Measurements from ENCODE around the gene MACF1.

DNA sequence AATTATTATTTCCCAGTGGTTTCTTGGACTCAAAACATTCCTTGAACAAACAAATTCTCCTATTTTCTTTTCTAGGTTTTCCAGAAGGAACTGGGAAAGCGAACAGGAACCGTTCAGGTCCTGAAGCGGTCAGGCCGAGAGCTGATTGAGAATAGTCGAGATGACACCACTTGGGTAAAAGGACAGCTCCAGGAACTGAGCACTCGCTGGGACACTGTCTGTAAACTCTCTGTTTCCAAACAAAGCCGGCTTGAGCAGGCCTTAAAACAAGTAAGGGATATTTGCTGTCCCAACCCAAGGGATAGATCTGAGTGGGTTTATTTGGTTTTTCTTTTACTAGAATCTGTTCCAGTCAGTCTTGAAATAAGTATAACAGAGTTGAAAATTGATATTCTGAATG lies 247.6 kb downstream of the MACF1 start:
- TF ChIP-seq CTCF (IDR thresholded peaks at IDR 0.05) (no peak), POLR2AphosphoS5 (IDR thresholded peaks at IDR 0.05) (no peak), POLR2A (IDR thresholded peaks at IDR 0.05) (no peak)

Measured in prostate gland (tissue), 2 donors.